Common myeloid progenitor, CD34-positive (primary cell): ENCODE measurements around the gene CACNA2D3.

Experiments
- CTCF ChIA-PET: fragments of 350-600 bp; sonication (Branson Sonifier 250); formaldehyde crosslinking; loops from one replicate; lab custom pipeline; 2021; ENCODE audit warnings: antibody characterized with exemption; lab: Charles Lee
- POLR2A ChIA-PET: fragments of 350-600 bp; sonication (Branson Sonifier 250); formaldehyde crosslinking; loops from one replicate; lab custom pipeline; 2021; ENCODE audit warnings: antibody characterized with exemption; lab: Charles Lee
- DNase-seq, 3 donors: peaks; one replicate each; pipeline versions ENCODE4 v3.0.0 to v3.0.0-alpha.2; 2013
- H3K27ac ChIP-seq, 2 experiments: 1 replicate in 1 of 2; 2 replicates in 1 of 2; pipeline ENCODE4 v1.7.0; 2013; ENCODE audit warnings: inconsistent platforms in 2 of 2, low read length in 2 of 2, mild to moderate bottlenecking in 2 of 2, low read depth in 1 of 2, moderate library complexity in 1 of 2; ENCODE audit not compliant: severe bottlenecking in 2 of 2, insufficient read depth in 1 of 2, poor library complexity in 1 of 2
- H3K27me3 ChIP-seq, 5 experiments: replicated peaks in 2 of 5; 1 replicate in 3 of 5; 2 replicates in 2 of 5; pipeline versions ENCODE4 v1.6.1 to v1.7.0; 2013; ENCODE audit warnings: low read length in 4 of 5, mild to moderate bottlenecking in 2 of 5, moderate library complexity in 2 of 5, inconsistent platforms in 1 of 5; ENCODE audit not compliant: insufficient read depth in 5 of 5, control insufficient read depth in 4 of 5
- H3K36me3 ChIP-seq, 4 experiments: 1 replicate in 2 of 4; 2 replicates in 2 of 4; pipeline versions ENCODE4 v1.6.1 to v1.7.0; 2013; ENCODE audit warnings: low read length in 3 of 4, control low read depth in 1 of 4, mild to moderate bottlenecking in 1 of 4; ENCODE audit not compliant: control insufficient read depth in 4 of 4, insufficient read depth in 4 of 4
- H3K4me1 ChIP-seq, 4 experiments: 1 replicate in 3 of 4; 2 replicates in 1 of 4; pipeline versions ENCODE4 v1.6.1 to v1.7.1; 2013; ENCODE audit warnings: low read length in 3 of 4, mild to moderate bottlenecking in 3 of 4, control low read depth in 1 of 4, inconsistent platforms in 1 of 4, moderate library complexity in 1 of 4; ENCODE audit not compliant: control insufficient read depth in 4 of 4, insufficient read depth in 4 of 4; ENCODE audit errors: control extremely low read depth in 1 of 4
- H3K4me3 ChIP-seq, 7 experiments: 1 replicate in 4 of 7; 2 replicates in 3 of 7; pipeline versions ENCODE4 v1.5.1 to v1.7.0; 2013; ENCODE audit warnings: mild to moderate bottlenecking in 7 of 7, low read length in 6 of 7, moderate library complexity in 6 of 7, inconsistent platforms in 2 of 7, low read depth in 2 of 7, control low read depth in 1 of 7; ENCODE audit not compliant: insufficient read depth in 4 of 7, control insufficient read depth in 1 of 7; ENCODE audit errors: extremely low read depth in 1 of 7
- H3K9me3 ChIP-seq, 5 experiments: 1 replicate in 4 of 5; 2 replicates in 1 of 5; pipeline versions ENCODE4 v1.6.1 to v1.7.1; 2013; ENCODE audit warnings: low read length in 4 of 5, mild to moderate bottlenecking in 2 of 5, inconsistent platforms in 1 of 5, low read depth in 1 of 5, moderate library complexity in 1 of 5; ENCODE audit not compliant: control insufficient read depth in 4 of 5, insufficient read depth in 2 of 5; ENCODE audit errors: control extremely low read depth in 1 of 5
- WGBS: methylation state at CpG from one replicate; pipeline ENCODE4 v1.1.5; 2013; ENCODE audit not compliant: insufficient coverage; 5-methylcytosine and 5-hydroxymethylcytosine counted together

Gene CACNA2D3

DNA sequence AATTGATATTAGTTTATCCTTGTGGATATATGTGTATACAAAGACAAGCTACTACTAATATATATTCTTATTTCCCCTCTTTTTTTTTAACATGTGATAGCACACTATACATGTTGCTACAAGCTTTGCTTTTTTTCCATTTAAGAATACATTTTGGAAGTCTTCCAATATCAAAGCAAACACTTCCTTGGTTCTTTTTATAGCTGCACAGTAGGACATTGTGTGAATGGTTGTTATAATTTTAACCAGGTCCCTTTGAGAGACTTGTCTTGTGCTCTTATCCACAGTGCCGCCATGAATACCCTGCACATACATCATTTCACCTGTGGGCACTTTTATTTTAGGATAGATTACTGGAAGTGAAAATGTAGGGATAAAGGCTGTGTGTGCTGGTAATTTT lies 88.7 kb downstream of the CACNA2D3 start:
- WGBS, result no CpG with 5 or more reads among the region's 1 CpG
- H3K4me3 ChIP-seq, result no peak overlapping the region
- no peak overlapping the region for H3K27ac ChIP-seq
- ChIA-PET POLR2A (no interaction called here), CTCF (no interaction called here)
- no peaks in the 10 kb centered on the region for H3K9me3 ChIP-seq
- H3K27me3 ChIP-seq, result peaks cover 0 to 3% (median 0%) of the 10 kb centered on the region in 5 experiments
- no peak for DNase-seq
- H3K36me3 ChIP-seq, result no peaks in the 10 kb centered on the region
- no peaks in the 10 kb centered on the region for H3K4me1 ChIP-seq

DNA sequence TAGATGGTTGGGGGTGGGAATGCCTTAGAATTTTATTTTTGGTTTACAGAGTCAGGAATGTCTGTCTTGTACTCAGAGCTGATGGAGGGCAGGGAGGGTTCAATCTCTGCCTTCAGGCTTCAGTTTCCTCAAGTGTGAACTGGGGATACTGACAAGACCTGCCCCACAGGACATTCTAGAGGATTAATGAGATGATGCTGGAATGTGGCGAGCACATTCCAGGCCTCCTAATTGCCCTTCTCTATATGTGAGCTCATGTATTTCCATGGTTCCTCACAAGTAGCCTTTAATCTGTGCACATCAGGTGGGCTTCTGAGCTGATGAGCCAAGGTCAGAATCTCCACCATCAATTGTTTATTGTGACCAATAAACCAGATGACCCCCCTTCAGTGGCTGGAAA lies 90.4 kb downstream of the CACNA2D3 start:
- ChIA-PET CTCF (no interaction called here), POLR2A (no interaction called here)
- DNase-seq, result no peak
- H3K9me3 ChIP-seq, result no peaks in the 10 kb centered on the region
- peaks cover 0 to 6% (median 0%) of the 10 kb centered on the region in 5 experiments for H3K27me3 ChIP-seq
- WGBS, result no CpG with 5 or more reads among the region's 1 CpG
- no peaks in the 10 kb centered on the region for H3K4me1 ChIP-seq
- no peak overlapping the region for H3K4me3 ChIP-seq
- H3K36me3 ChIP-seq, result no peaks in the 10 kb centered on the region
- H3K27ac ChIP-seq, result no peak overlapping the region

GRCh38 chr3:54213907-54214306 lies 91.6 kb downstream of the CACNA2D3 start:
- DNase-seq, result no peak
- Histone ChIP-seq H3K27me3 (peaks cover 0 to 6% (median 0%) of the 10 kb centered on the region in 5 experiments), H3K4me1 (no peaks in the 10 kb centered on the region), H3K27ac (no peak overlapping the region), H3K9me3 (peaks cover 0 to 1% (median 0%) of the 10 kb centered on the region in 5 experiments), H3K4me3 (no peak overlapping the region), H3K36me3 (no peaks in the 10 kb centered on the region)
- ChIA-PET POLR2A (no interaction called here), CTCF (no interaction called here)
- WGBS, result 100% methylated on average over 2 of the region's 2 CpGs

GRCh38 chr3:54214845-54215244 lies 92.5 kb downstream of the CACNA2D3 start:
- peaks cover 0 to 1% (median 0%) of the 10 kb centered on the region in 5 experiments for H3K9me3 ChIP-seq
- no peak overlapping the region for H3K4me3 ChIP-seq
- POLR2A ChIA-PET, result no interaction called here
- H3K36me3 ChIP-seq, result no peaks in the 10 kb centered on the region
- CTCF ChIA-PET, result no interaction called here
- WGBS, result 100% methylated on average over 1 of the region's 1 CpG
- no peak for DNase-seq
- H3K27ac ChIP-seq, result no peak overlapping the region
- no peaks in the 10 kb centered on the region for H3K4me1 ChIP-seq
- peaks cover 0 to 8% (median 0%) of the 10 kb centered on the region in 5 experiments for H3K27me3 ChIP-seq

GRCh38 chr3:54215521-54215920 lies 93.2 kb downstream of the CACNA2D3 start:
- H3K27ac ChIP-seq, result no peak overlapping the region
- no peak for DNase-seq
- POLR2A ChIA-PET, result no interaction called here
- peaks cover 0 to 10% (median 0%) of the 10 kb centered on the region in 5 experiments for H3K27me3 ChIP-seq
- CTCF ChIA-PET, result interaction anchor here (1.2 kb wide), 1 partner anchor 11 kb away, joined by 3 read pairs; no protein-coding TSS in a partner anchor
- no peak overlapping the region for H3K4me3 ChIP-seq
- WGBS, result 68% methylated on average over 3 of the region's 5 CpGs
- H3K36me3 ChIP-seq, result no peaks in the 10 kb centered on the region
- no peaks in the 10 kb centered on the region for H3K4me1 ChIP-seq
- H3K9me3 ChIP-seq, result peaks cover 0 to 1% (median 0%) of the 10 kb centered on the region in 5 experiments

DNA sequence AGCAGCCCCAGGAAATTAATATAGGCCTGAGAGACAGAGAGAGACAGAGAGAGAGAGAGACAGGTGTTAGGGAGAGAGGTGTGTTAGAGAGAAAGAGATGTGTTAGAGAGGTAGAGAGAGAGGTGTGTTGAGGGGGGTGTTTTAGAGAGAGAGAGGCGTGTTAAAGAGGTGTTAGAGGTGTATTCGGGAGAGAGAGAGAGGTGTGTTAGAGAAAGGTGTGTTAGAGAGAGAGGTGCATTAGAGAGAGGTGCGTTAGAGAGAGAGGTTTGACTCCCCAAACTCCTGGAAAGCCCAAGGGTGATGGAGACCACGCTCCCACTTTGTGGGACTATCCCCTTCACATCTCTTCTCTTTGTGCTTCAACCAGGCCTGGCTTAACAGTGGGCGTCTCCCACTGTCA lies 95.5 kb downstream of the CACNA2D3 start:
- peaks cover 0 to 12% (median 0%) of the 10 kb centered on the region in 5 experiments for H3K27me3 ChIP-seq
- WGBS, result 87% methylated on average over 5 of the region's 5 CpGs
- no peaks in the 10 kb centered on the region for H3K36me3 ChIP-seq
- H3K27ac ChIP-seq, result no peak overlapping the region
- H3K4me3 ChIP-seq, result no peak overlapping the region
- no peaks in the 10 kb centered on the region for H3K4me1 ChIP-seq
- POLR2A ChIA-PET, result no interaction called here
- DNase-seq, result no peak
- peaks cover 0 to 1% (median 0%) of the 10 kb centered on the region in 5 experiments for H3K9me3 ChIP-seq
- CTCF ChIA-PET, result no interaction called here

DNA sequence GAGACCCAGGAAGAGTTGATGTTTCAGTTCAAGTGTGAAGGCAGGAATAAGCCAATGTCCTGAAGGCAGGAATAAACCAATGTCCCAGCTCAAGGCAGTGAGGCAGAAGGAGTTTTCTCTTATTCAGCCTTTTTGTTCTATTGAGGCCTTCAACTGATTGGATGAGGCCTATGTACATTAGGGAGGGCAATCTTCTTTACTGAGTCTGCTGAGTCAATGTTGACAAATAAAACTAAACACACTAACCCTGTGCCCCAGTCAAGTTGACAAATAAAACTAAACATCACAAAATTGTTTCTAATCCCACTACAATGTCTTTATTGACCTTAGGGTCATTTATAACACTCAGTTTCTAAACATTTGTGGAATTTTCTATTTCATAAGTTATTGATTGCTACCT lies 100.0 kb downstream of the CACNA2D3 start:
- Histone ChIP-seq H3K9me3 (peaks cover 0 to 1% (median 0%) of the 10 kb centered on the region in 5 experiments), H3K4me1 (no peaks in the 10 kb centered on the region), H3K27me3 (peaks cover 0 to 8% (median 3%) of the 10 kb centered on the region in 5 experiments), H3K36me3 (no peaks in the 10 kb centered on the region), H3K27ac (no peak overlapping the region), H3K4me3 (no peak overlapping the region)
- CTCF ChIA-PET, result no interaction called here
- DNase-seq, result no peak
- POLR2A ChIA-PET, result no interaction called here
